Stimulated activated CD4-positive, alpha-beta T cell treated with anti-CD3 and anti-CD28 coated beads, TNF-alpha, amount 100 ng/mL, for 48 hours (primary cell): Measurements from ENCODE around the gene FITM1.

Experiments
- DNase-seq, 3 donors: peaks; one replicate each; pipeline ENCODE4 v3.0.0-alpha.2; 2020; ENCODE audit warnings: low read depth in 3 of 3

Gene FITM1

DNA sequence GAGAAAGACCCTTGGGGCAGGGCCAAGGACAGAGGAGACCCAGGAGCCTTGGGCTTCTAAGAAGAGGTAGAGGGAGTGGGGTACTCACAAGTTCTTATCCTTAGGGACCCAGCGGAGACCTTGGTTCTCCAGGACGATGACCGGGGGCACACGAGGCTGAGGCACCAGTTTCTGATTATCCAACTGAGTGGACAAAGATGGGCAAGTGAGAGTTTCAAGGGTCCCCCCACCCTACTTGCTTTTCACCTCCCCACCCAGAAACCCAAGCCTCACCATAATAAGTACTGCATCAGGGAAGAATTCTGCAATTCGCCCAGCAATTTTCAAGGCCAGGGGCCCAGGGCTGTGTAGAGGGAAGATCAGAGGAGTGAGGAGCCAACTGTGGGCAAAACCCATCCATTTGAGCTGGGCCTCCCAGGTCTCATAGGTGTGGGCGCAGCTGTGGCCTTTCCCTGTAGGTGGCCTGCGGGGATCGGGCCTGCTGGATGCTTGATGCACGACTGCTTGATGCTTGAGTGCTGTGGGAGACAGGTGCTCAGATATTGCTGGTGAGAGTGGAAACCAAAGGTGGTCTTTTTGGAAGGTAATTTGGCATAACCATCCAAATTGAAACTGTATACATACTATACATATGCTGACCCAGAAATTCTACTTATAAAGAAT lies 8.9 kb downstream of the FITM1 start:
- DNase-seq = peak in 1 of 3 donors; percentile 19

DNA sequence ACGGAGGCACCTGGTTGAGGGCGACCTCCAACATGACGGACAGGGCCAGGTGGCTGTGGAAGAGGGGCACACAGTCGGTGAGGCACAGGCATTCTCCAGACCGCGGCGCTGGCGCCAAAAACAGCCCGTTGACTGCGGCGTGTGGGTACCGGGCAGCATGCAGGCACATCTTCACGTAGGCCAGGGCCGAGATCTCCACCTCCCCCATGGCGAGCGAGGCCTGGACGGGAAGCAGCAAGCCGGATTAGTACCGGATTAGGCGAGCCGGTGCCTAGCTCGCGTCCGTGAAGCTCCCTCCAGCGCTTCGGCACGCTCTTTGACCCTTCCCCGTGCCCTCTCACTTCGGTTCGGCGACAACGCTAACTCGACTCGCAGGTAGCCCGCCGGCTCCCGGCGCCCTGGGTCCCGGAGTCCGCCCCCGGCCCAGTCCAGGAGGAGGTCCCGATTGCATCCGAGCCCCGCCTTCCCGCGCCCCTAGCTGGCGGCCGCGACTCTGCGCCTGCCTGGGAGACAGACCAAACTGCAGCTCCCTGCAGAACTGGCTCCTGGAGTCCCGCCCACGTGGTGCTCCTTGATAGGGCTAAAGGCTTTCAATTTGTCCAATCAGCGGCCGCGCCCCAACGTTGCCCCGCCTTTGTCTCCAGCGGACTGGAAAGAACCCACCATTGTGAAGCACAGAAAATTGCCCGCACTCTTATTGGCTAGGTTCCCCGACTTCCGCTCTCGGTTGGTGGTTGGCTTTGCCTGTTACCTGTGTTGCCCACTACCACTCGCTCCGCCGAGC lies 10.8 kb downstream of the FITM1 start, which contains the start of gene EMC9:
EMC9 (minus strand) TSS at position 495 of the 784 bp plus-strand sequence; CDS start at position 208, 287 bp downstream.
- DNase-seq = peak; percentile 99 to 100 (median 100)

DNA sequence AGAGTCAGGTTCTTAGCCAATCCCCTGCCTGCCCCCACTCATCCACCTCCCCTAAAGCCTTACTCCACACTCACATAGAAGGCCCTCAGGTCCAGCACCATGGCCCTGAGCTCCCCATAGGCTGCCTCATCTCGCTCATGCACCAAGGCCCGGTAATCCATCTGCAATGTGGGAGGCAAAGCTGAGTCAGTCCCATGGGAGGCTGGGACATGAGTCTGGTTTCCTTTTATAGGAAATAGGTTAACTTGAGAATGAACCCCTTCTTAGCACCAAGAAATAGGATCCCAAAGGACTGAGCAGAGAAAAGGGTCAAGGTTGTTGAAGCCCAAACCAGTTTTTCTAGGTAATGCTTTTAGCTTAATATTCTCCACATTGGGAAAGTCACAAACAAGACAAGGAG lies 13.1 kb downstream of the FITM1 start:
- DNase-seq = no peak

DNA sequence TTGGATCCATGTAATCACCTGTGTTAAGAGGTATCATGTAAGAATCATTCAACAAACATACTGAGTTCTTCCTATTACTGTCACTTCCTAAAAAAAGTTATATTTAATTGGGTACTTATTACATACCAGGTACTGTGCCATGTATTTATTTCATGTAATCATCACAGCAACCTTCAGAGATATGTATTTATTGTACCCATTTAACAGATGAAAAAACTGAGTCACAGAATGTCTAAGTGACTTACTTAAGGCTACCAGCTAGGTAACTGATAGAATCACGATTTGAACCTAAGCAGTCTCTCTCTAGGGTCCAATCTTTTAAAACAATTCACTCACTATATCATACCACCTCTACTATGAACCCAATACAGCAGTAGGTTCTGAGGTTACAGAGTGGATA lies 14.0 kb downstream of the FITM1 start:
- DNase-seq = no peak

DNA sequence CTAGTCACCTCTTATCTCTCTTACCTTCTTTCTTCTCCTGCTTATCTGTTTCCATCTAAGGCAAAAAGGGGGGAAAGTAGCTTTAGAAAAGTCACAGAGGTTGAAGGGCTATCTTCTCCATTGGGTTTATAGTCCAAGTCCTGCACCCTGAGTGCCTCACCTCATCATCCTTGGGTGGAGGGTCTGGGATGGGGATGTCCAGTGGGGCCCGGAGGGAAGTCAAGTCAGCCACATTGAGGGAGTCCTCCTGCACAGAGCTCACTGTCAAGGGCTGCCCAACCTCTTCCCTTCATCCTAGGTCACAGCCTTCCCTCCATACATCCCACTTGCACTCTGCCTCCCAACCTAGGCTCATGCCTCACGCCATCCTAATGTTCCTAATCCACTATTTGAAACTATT lies 14.8 kb downstream of the FITM1 start:
- DNase-seq = no peak

DNA sequence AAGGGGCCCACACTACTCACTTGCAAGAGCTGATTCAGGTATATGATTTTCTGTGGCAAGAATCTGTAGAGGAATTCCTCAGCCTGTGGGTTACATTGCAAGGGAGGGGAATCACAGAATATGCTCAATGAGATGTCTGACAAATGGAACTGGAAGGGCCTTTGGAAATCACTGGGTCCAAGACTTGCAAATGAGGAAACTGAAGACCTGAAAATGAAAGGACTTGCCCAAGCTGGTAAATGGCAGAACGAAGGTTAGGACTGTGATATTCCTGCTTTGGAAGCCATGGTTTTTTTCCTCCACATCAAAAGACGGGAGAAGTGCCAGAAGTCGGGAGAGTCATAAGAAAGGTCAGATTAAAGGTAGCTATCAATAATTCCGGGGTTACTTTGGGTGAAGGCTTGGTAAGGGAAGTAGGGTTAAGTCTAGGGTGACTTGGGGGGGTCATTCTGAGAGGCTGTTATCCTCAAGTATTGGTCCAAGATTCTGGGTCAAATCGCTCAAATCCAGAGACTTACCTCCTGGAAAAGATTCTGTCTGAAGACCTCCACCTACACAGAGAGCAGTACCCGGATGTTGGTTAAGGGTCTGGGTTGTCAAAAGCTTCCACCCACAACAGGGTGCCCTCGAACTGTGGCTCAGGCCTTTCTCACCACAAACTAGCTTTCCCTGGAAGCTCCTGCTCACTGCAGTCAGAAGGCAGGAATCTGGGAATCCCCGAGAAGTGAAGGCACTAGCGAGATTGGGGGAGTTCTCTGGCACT lies 15.4 kb downstream of the FITM1 start:
- DNase-seq = no peak

DNA sequence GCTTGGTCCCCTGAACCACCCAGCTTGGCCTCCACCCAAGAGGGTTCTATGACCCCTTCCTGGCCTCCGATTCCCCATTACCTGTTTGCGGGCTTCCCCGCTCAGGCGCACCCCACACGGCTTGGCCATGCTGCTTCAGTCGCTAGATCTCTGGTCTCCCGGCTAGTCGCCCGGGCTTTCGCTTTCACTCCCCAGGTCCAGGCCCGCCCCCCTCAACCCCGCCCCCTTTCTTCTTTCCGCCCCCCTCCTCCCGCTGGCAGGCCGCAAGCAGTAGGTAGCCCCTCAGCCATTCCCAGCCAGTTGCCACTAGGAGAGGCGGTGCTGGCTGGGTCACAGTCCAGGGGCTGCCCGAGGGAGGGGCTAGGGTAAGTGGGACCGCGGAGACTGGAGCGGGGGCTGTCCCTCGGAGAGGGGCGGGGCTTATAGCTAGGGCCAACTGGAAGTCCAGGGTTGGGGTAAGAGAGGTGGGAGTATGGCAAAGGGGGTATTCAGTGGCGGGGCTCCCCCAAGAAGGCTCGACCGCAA lies 16.1 kb downstream of the FITM1 start, which contains the start of gene PSME2:
PSME2 (minus strand) TSS at position 158 of the 525 bp plus-strand sequence; CDS start at position 129, 29 bp downstream.
- DNase-seq = peak; percentile 86 to 91 (median 89)

DNA sequence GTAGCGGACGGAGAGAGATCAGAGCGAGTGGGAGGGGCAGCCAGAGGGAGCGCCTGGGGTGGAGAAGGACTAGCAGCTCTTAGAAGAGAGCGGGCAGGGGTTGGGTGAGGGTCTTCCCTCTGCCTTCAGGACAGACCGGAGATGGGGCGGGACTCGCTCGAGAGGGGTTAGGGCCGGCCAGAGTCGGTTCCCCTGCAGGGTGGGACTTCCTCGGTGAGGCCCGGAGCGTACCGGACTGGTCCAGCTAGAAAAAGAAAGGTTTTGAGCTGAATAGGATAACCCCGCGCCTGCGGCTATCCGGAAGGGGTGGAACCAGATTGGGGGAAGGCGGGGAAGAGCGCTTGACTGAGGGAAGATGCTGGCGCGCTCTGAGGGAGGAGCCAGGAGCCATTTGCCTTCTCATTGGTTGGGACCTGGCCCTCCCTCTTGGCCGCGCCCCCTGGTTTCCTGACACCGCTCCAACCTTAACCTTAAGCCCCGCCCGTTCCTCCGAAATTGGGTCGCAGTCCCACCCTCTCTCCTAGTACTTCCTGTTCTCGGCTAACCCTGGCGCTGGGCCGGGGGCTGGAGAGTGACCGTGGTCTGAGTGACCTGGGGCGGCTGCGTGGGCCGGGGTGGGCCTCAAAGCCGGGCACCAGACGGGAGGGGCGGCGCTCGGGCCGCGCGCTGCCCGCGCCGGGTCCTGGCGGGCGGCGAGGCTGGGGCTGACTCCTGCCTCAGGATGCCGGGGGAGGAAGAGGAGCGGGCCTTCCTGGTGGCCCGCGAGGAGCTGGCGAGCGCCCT lies 16.7 kb downstream of the FITM1 start, which contains the start of gene RNF31:
RNF31 (plus strand) TSS at position 521 of the 783 bp plus-strand sequence; CDS start at position 722, 201 bp downstream.
- DNase-seq = peak; percentile 95 to 99 (median 97)

DNA sequence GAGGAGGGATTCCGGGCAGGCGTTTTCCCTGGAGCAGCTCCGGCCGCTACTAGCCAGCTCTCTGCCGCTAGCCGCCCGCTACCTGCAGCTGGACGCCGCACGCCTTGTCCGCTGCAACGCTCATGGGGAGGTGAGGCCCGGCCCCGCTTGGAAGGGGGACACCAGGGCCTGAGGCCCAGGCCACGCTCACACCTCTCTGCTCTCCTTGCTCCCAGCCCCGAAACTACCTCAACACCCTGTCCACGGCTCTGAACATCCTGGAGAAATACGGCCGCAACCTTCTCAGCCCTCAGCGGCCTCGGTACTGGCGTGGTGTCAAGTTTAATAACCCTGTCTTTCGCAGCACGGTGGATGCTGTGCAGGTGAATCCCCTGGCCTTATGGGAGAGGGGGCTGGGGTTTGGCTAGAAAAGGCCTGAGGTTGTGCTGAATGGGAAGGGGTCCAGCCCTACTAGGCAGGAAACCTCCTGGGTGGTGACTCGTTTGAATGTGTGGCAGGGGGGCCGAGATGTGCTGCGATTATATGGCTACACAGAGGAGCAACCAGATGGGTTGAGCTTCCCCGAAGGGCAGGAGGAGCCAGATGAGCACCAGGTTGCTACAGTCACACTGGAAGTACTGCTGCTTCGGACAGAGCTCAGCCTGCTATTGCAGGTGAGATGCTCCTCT lies 17.4 kb downstream of the FITM1 start:
- no peak for DNase-seq

DNA sequence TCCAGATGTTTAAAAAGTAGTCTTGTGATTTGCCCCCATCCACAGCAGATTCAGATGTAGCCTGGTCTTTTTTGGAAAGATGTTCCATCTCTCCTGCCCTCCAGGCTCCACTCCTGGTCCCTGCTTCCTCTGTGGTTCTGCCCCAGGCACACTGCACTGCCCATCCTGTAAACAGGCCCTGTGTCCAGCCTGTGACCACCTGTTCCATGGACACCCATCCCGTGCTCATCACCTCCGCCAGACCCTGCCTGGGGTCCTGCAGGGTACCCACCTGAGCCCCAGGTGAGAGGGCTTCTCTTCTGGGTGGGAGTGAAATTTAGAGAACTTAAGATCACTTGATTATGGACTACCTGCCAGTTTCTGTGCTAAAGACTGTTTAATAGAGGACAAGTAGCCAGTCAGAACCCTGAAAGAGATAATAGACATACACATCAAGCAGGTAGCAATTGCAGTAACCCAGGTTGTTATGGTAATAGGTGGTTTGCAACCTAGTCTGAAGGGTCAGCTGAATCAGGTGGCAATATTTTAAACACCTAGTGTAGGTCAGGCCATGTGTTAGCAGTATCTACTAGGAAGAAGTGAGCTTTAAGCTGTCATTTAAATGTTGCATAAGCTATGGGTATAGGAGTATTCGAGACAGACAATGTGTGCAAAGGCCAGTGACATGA lies 19.0 kb downstream of the FITM1 start:
- no peak for DNase-seq

DNA sequence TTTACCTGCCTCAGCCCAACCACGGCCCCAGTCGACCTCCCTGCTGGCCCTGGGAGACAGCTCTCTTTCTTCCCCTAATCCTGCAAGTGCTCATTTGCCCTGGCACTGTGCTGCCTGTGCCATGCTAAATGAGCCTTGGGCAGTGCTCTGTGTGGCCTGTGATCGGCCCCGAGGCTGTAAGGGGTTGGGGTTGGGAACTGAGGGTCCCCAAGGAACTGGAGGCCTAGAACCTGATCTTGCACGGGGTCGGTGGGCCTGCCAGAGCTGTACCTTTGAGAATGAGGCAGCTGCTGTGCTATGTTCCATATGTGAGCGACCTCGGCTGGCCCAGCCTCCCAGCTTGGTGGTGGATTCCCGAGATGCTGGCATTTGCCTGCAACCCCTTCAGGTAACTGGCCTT lies 19.6 kb downstream of the FITM1 start:
- DNase-seq = no peak

DNA sequence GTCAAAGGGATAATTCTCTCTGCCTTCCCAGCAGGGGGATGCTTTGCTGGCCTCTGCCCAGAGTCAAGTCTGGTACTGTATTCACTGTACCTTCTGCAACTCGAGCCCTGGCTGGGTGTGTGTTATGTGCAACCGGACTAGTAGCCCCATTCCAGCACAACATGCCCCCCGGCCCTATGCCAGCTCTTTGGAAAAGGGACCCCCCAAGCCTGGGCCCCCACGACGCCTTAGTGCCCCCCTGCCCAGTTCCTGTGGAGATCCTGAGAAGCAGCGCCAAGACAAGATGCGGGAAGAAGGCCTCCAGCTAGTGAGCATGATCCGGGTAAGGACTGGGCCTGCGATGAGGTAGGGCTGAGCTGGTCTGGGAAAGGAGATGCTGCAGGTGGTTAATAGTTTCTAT lies 20.1 kb downstream of the FITM1 start:
- DNase-seq = no peak

DNA sequence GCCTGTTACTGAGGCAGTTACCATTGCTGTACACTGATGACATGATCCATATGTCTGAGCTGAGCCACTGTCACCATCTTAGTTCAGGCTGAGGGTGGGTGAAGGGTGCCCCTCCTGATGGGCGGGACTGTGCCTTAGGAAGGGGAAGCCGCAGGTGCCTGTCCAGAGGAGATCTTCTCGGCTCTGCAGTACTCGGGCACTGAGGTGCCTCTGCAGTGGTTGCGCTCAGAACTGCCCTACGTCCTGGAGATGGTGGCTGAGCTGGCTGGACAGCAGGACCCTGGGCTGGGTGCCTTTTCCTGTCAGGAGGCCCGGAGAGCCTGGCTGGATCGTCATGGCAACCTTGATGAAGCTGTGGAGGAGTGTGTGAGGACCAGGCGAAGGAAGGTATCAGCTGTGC lies 20.5 kb downstream of the FITM1 start:
- no peak for DNase-seq

DNA sequence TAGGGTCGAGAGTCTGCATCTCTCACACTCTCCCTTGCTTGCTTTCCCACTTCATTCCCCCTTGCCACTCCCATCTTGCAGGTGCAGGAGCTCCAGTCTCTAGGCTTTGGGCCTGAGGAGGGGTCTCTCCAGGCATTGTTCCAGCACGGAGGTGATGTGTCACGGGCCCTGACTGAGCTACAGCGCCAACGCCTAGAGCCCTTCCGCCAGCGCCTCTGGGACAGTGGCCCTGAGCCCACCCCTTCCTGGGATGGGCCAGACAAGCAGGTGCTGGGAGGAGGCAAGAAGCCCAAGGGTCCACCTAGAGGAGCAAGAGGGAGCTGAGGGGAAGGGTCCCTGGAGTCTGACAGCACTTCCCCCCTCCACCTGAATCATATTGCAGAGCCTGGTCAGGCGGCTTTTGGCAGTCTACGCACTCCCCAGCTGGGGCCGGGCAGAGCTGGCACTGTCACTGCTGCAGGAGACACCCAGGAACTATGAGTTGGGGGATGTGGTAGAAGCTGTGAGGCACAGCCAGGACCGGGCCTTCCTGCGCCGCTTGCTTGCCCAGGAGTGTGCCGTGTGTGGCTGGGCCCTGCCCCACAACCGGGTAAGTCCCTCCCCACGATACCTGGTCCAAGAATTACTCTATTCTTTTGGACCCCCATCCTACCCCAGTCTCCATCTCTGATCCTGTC lies 21.1 kb downstream of the FITM1 start:
- no peak for DNase-seq

DNA sequence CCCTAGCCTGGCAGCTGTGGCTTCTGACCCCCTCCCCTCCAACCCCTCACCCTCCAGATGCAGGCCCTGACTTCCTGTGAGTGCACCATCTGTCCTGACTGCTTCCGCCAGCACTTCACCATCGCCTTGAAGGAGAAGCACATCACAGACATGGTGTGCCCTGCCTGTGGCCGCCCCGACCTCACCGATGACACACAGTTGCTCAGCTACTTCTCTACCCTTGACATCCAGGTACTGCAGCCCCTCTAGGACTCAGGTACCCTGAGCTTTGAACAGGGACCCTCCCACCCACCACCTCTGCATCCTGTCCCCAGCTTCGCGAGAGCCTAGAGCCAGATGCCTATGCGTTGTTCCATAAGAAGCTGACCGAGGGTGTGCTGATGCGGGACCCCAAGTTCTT lies 24.6 kb downstream of the FITM1 start:
- no peak for DNase-seq

DNA sequence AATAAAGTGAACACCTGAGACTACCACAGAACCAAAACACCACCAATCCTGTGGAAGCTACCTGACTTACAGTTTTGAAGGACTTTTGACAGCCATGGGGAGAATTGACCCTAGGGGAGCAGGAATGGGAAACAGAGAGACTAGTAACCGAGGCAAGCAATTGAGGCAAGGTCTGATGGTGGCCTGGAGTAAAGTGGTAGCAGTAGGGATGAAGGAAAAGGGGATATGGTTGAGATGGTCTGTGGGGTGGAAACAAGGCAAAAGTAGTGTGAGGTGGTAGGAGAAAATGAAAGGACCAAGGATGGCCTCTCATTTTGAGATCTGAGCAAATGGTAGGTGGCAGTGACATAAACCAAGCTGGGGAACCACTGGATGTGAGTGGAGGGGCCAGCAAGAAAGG lies 26.4 kb downstream of the FITM1 start:
- no peak for DNase-seq

DNA sequence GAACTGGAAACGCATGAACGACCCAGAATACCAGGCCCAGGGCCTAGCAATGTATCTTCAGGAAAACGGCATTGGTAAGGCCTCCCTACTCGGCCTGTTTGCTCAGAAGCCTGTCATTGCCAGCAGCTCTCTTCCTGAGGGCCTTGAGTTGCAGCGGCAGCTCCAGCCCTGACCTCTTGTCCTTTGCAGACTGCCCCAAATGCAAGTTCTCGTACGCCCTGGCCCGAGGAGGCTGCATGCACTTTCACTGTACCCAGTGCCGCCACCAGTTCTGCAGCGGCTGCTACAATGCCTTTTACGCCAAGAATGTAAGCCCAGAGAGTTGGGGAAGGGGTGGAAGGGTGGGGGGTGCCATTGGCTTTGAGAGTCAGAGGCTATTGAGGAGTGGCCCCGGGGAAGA lies 26.9 kb downstream of the FITM1 start:
- no peak for DNase-seq

DNA sequence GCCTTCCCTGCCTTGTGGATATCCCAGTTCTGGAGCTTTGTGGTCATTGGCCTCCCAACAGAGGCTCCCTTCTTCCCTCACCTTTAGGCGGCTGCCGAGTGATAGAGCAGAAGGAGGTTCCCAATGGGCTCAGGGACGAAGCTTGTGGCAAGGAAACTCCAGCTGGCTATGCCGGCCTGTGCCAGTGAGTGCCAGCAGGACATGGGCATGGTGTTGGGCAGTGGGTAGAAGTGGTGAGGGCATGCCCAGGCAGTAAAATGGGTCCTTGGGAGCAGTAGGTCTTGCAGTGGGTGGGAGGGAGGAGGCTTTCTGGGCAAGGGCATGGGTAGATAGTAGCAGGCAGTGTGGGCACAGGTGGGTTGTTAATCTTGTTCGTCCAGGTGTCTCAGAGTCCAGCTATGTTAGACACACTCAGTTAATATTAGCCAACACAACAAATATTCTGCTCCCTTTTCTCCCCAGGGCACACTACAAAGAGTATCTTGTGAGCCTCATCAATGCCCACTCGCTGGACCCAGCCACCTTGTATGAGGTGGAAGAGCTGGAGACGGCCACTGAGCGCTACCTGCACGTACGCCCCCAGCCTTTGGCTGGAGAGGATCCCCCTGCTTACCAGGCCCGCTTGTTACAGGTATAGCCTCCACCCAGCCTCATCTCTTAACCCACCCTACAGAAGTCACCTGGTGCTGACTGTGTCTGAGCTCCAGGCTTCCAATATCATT lies 29.5 kb downstream of the FITM1 start:
- no peak for DNase-seq

DNA sequence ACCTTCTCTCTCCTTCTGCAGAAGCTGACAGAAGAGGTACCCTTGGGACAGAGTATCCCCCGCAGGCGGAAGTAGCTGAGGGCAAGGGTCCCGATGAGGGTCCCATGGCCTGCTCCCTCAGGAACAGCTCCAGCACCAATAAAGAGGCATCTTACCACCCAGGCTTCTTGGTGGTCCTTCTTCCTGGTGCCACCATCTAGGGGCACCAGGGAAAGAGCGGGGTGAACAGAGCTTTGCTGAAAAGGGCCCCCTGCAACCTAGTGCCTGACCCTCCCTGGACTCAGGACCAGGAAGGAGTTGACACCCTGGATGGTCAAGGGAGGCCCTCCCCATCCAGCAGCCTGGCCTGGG lies 30.0 kb downstream of the FITM1 start:
- DNase-seq = no peak
